ENCODE measurements around the gene KDM3B.

GRCh38 chr5:138468966-138469539, 116.6 kb downstream of the KDM3B start:
- TF ChIP-seq, protein P1, sequence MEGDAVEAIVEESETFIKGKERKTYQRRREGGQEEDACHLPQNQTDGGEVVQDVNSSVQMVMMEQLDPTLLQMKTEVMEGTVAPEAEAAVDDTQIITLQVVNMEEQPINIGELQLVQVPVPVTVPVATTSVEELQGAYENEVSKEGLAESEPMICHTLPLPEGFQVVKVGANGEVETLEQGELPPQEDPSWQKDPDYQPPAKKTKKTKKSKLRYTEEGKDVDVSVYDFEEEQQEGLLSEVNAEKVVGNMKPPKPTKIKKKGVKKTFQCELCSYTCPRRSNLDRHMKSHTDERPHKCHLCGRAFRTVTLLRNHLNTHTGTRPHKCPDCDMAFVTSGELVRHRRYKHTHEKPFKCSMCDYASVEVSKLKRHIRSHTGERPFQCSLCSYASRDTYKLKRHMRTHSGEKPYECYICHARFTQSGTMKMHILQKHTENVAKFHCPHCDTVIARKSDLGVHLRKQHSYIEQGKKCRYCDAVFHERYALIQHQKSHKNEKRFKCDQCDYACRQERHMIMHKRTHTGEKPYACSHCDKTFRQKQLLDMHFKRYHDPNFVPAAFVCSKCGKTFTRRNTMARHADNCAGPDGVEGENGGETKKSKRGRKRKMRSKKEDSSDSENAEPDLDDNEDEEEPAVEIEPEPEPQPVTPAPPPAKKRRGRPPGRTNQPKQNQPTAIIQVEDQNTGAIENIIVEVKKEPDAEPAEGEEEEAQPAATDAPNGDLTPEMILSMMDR (IDR thresholded peaks at IDR 0.05), result no peak
- no peak for TF ChIP-seq POLR2A (IDR thresholded peaks at IDR 0.05)

Data from prostate gland (tissue), 2 donors.